GM18873 (cell line): ENCODE measurements around the gene SMIM44.
A peak's percentile ranks its signal among the peaks of the same experiment; 100 is the strongest.

Source experiments
- ATAC-seq: cut with Tn5 transposase; IDR thresholded peaks from one replicate; pipeline ENCODE4 v1.9.1; 2021; ENCODE audit warnings: mild to moderate bottlenecking, moderate library complexity, moderate number of reproducible peaks; ENCODE audit not compliant: unreplicated experiment, low FRiP score

SMIM44 gene

GRCh38 chr19:3503036-3503572 lies 19.9 kb upstream of the SMIM44 start:
- ATAC-seq: no peak

GRCh38 chr19:3501780-3502179 lies 18.5 kb upstream of the SMIM44 start:
- no peak for ATAC-seq

- peak; percentile 72 for ATAC-seq
These were observed 17.3 kb upstream of the SMIM44 start, which contains the start of gene DOHH for GRCh38 chr19:3500429-3501101. TSS of gene DOHH (minus strand) at chr19:3500674. CDS start at chr19:3496814, 3,860 bp downstream.

GRCh38 chr19:3499738-3500428 lies 16.6 kb upstream of the SMIM44 start:
- ATAC-seq: no peak

GRCh38 chr19:3497757-3498520 lies 14.7 kb upstream of the SMIM44 start:
- ATAC-seq: no peak

- no peak for ATAC-seq
These were observed 13.4 kb upstream of the SMIM44 start for GRCh38 chr19:3496392-3497273.

- no peak for ATAC-seq
These were observed 11.3 kb upstream of the SMIM44 start for GRCh38 chr19:3494559-3494958.

GRCh38 chr19:3494051-3494450 lies 10.8 kb upstream of the SMIM44 start:
- ATAC-seq: no peak

- ATAC-seq: no peak
These were observed 10.4 kb upstream of the SMIM44 start for GRCh38 chr19:3493651-3494050.

GRCh38 chr19:3492919-3493318 lies 9.7 kb upstream of the SMIM44 start:
- ATAC-seq: no peak

GRCh38 chr19:3492131-3492839 lies 9.0 kb upstream of the SMIM44 start:
- no peak for ATAC-seq

GRCh38 chr19:3491396-3492119 lies 8.3 kb upstream of the SMIM44 start:
- ATAC-seq: no peak

GRCh38 chr19:3482507-3483225 lies 575 bp downstream of the SMIM44 start:
- no peak for ATAC-seq

GRCh38 chr19:3481241-3482090 lies 1.8 kb downstream of the SMIM44 start:
- no peak for ATAC-seq

- ATAC-seq: no peak
These were observed 2.7 kb downstream of the SMIM44 start, which contains the start of gene SMIM24 for GRCh38 chr19:3480383-3481091. TSS of gene SMIM24 (minus strand) at chr19:3480525. CDS start at chr19:3480463, 62 bp downstream.

GRCh38 chr19:3479834-3480215 lies 3.4 kb downstream of the SMIM44 start:
- no peak for ATAC-seq
